ENCODE measurements around the gene PRSS23.

GRCh38 chr11:86790867-86791849, 9.2 kb upstream of the PRSS23 start:
- TF ChIP-seq CTCF (IDR thresholded peaks at IDR 0.05) (no peak), POLR2A (IDR thresholded peaks at IDR 0.05; ENCODE audit: low read depth) (no peak), POLR2AphosphoS5 (IDR thresholded peaks at IDR 0.05) (no peak)

Data from esophagus muscularis mucosa (tissue), 3 donors.